ENCODE data around the gene PFKFB1. TPM values are rescaled to one million over a fixed set of nuclear protein-coding genes. Genes with fewer than 3 reads are reported as not detected.

PFKFB1 gene
- total and polyA plus RNA-seq, 2 of the 13 experiments (the other 11 are each of a cell fraction or from before 2014, with no cell fraction given) = 1.5 to 2.9 TPM

DNA sequence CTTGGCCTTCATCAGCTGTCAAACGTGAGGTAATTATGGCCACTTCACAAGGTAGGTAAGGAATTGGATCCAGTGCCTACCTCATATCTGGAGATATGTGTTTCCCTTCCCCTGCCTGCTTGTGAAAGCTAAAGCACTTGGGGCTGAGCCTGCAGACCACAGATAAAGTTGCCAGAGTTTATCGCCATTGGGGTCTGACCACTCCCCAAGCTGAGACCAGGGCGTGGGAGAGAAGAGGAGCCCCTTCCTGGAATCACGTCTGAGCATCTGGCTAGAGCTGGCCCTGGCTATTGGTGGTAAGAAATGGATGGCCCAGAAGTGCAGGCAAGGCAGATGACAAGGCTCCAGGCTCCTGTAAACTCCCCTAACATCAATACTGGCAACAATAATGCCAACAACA lies 34.1 kb upstream of the PFKFB1 start:
- no peak for DNase-seq (ENCODE audit: low spot score)
- no peak overlapping the region for H3K4me3 ChIP-seq (replicated peaks in 1 of 3; ENCODE audit: insufficient read depth in 1 of 3, low read depth in 2 of 3, low read length in 3 of 3)
- no peak overlapping the region for H3K27ac ChIP-seq (ENCODE audit: extremely low read length, insufficient read depth, low read length)
- intact Hi-C loops (cut with micrococcal nuclease; ENCODE audit: unreplicated experiment) (no loop called here), in situ Hi-C loops (cut with HindIII; ENCODE audit: extremely low pct_ligation_motif_present, low pct_unique_long_range_greater_than_20kb) (no loop called here)
- H2AFZ ChIP-seq (ENCODE audit: low read length) = no peak overlapping the region
- no peak overlapping the region for H3K9ac ChIP-seq (ENCODE audit: insufficient read depth, low read depth, low read length)
- ATAC-seq = no peak
- no TSS peak for BruUV-seq (replicated peaks)
- WGBS (ENCODE audit: low lambda C conversion rate) = 0% methylated on average over 2 of the region's 4 CpGs
- ChIA-PET POLR2A (no interaction called here), CTCF (ENCODE audit: low intra/inter-chr PET ratio, low total read pairs) (no interaction called here)
- H3K36me3 ChIP-seq (replicated peaks in 1 of 2; ENCODE audit: control insufficient read depth in 1 of 2, insufficient read depth in 2 of 2, low read length in 2 of 2) = no peaks in the 10 kb centered on the region
- H3K27me3 ChIP-seq (ENCODE audit: control insufficient read depth in 1 of 2, insufficient read depth in 2 of 2, low read length in 2 of 2) = no peaks in the 10 kb centered on the region
- H3K79me2 ChIP-seq (ENCODE audit: insufficient read depth, low read length) = no peaks in the 10 kb centered on the region
- H3K4me2 ChIP-seq (ENCODE audit: low read depth, low read length) = no peak overlapping the region
- peaks cover 5% of the 10 kb centered on the region; the same call in 1 of the 2 replicates for H3K4me1 ChIP-seq (ENCODE audit: insufficient read depth, low read length)
- H3K9me3 ChIP-seq (ENCODE audit: low read length) = no peaks in the 10 kb centered on the region
- TF ChIP-seq ZNF546 (CRISPR knock-in tag; conservative IDR thresholded peaks at IDR 0.05) = no peak
- TF ChIP-seq ASH2L (IDR thresholded peaks at IDR 0.05; ENCODE audit: insufficient read length, low read depth, low read length) = no peak
- no peak for FAIRE-seq
- no peaks in the 10 kb centered on the region for H4K20me1 ChIP-seq (ENCODE audit: insufficient read depth, low read length)

DNA sequence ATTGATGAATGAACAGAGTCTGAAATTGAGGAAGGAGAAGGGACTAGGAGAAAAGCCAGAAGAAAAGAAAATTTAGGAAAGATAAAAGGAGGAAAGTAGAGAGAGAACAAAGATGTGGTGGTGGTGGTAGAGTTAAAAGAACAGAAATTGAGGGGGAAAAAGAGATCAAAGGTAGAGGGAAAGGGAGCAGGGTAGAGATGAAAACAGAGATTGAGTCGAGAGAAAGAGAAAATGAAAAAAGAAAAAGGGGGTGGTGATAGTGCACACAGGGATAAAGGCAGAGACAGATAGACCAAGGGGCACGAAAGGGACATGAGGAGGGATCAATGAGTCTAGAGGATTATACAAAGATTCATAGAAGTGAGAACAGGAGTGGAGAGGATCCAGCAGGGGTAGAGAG lies 32.9 kb upstream of the PFKFB1 start:
- H2AFZ ChIP-seq (ENCODE audit: low read length) = no peak overlapping the region
- CTCF ChIA-PET (ENCODE audit: low intra/inter-chr PET ratio, low total read pairs) = no interaction called here

DNA sequence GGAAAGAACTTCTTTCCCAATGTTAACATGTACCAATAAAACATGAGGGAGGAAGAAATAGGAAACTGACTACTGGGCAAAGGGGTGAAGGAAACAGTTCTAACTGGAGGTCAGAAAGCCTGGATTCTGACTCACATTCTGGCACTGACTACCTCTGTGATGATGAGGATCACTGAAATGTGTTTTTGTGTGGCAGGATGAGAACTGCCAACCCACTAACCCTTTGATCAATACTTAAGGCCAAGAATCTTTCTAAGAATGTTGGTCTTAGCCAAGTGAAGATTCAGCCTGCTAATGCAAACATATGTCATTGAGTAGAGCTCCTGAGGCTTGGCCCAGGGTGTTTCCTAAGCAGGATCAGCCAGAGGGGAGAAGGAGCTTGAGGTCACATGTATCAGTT lies 32.2 kb upstream of the PFKFB1 start:
- no peaks in the 10 kb centered on the region for H3K79me2 ChIP-seq (ENCODE audit: insufficient read depth, low read length)
- H3K9ac ChIP-seq (ENCODE audit: insufficient read depth, low read depth, low read length) = no peak overlapping the region
- ChIA-PET CTCF (ENCODE audit: low intra/inter-chr PET ratio, low total read pairs) (no interaction called here), POLR2A (no interaction called here)
- ATAC-seq (no peak), FAIRE-seq (no peak), DNase-seq (ENCODE audit: low spot score) (no peak)
- H3K36me3 ChIP-seq (replicated peaks in 1 of 2; ENCODE audit: control insufficient read depth in 1 of 2, insufficient read depth in 2 of 2, low read length in 2 of 2) = no peaks in the 10 kb centered on the region
- in situ Hi-C loops (cut with HindIII; ENCODE audit: extremely low pct_ligation_motif_present, low pct_unique_long_range_greater_than_20kb) = no loop called here
- no peak overlapping the region for H3K27ac ChIP-seq (ENCODE audit: extremely low read length, insufficient read depth, low read length)
- no peak overlapping the region for H3K4me3 ChIP-seq (replicated peaks in 1 of 3; ENCODE audit: insufficient read depth in 1 of 3, low read depth in 2 of 3, low read length in 3 of 3)
- H4K20me1 ChIP-seq (ENCODE audit: insufficient read depth, low read length) = no peaks in the 10 kb centered on the region
- no peaks in the 10 kb centered on the region for H3K9me3 ChIP-seq (ENCODE audit: low read length)
- BruUV-seq (replicated peaks) = no TSS peak
- intact Hi-C loops (cut with micrococcal nuclease; ENCODE audit: unreplicated experiment) = no loop called here
- H2AFZ ChIP-seq (ENCODE audit: low read length) = no peak overlapping the region
- H3K4me1 ChIP-seq (ENCODE audit: insufficient read depth, low read length) = no peaks in the 10 kb centered on the region
- H3K27me3 ChIP-seq (ENCODE audit: control insufficient read depth in 1 of 2, insufficient read depth in 2 of 2, low read length in 2 of 2) = no peaks in the 10 kb centered on the region
- no peak overlapping the region for H3K4me2 ChIP-seq (ENCODE audit: low read depth, low read length)
- TF ChIP-seq, protein P1, sequence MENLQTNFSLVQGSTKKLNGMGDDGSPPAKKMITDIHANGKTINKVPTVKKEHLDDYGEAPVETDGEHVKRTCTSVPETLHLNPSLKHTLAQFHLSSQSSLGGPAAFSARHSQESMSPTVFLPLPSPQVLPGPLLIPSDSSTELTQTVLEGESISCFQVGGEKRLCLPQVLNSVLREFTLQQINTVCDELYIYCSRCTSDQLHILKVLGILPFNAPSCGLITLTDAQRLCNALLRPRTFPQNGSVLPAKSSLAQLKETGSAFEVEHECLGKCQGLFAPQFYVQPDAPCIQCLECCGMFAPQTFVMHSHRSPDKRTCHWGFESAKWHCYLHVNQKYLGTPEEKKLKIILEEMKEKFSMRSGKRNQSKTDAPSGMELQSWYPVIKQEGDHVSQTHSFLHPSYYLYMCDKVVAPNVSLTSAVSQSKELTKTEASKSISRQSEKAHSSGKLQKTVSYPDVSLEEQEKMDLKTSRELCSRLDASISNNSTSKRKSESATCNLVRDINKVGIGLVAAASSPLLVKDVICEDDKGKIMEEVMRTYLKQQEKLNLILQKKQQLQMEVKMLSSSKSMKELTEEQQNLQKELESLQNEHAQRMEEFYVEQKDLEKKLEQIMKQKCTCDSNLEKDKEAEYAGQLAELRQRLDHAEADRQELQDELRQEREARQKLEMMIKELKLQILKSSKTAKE (CRISPR knock-in tag; IDR thresholded peaks at IDR 0.05; ENCODE audit: borderline replicate concordance) = no peak
- TF ChIP-seq, protein P2, sequence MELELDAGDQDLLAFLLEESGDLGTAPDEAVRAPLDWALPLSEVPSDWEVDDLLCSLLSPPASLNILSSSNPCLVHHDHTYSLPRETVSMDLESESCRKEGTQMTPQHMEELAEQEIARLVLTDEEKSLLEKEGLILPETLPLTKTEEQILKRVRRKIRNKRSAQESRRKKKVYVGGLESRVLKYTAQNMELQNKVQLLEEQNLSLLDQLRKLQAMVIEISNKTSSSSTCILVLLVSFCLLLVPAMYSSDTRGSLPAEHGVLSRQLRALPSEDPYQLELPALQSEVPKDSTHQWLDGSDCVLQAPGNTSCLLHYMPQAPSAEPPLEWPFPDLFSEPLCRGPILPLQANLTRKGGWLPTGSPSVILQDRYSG (CRISPR knock-in tag; IDR thresholded peaks at IDR 0.05) = no peak
- no peak for TF ChIP-seq ZNF546 (CRISPR knock-in tag; conservative IDR thresholded peaks at IDR 0.05)
- no peak for TF ChIP-seq ZBTB8A (CRISPR knock-in tag; IDR thresholded peaks at IDR 0.05; ENCODE audit: borderline replicate concordance, low read depth)
- no peak for TF ChIP-seq ZNF678 (CRISPR knock-in tag; IDR thresholded peaks at IDR 0.05)
- TF ChIP-seq PRPF4 (IDR thresholded peaks at IDR 0.05; ENCODE audit: low read depth, low read length, poor library complexity, severe bottlenecking) = no peak
- TF ChIP-seq IRF2 (CRISPR knock-in tag; IDR thresholded peaks at IDR 0.05) = no peak
- no peak for TF ChIP-seq NCOR1 (IDR thresholded peaks at IDR 0.05; ENCODE audit: borderline replicate concordance, low read length)

More for the DNA sequence above, 32.9 kb upstream of the PFKFB1 start:
- no peak overlapping the region for H3K4me3 ChIP-seq (replicated peaks in 1 of 3; ENCODE audit: insufficient read depth in 1 of 3, low read depth in 2 of 3, low read length in 3 of 3)
- ATAC-seq = no peak
- TF ChIP-seq KLF9 (CRISPR knock-in tag; IDR thresholded peaks at IDR 0.05; ENCODE audit: low read depth) = no peak
- no peaks in the 10 kb centered on the region for H3K36me3 ChIP-seq (replicated peaks in 1 of 2; ENCODE audit: control insufficient read depth in 1 of 2, insufficient read depth in 2 of 2, low read length in 2 of 2)
- BruUV-seq (replicated peaks) = no TSS peak
- DNase-seq (ENCODE audit: low spot score) = no peak
- H3K4me1 ChIP-seq (ENCODE audit: insufficient read depth, low read length) = no peaks in the 10 kb centered on the region
- 27% methylated on average over 2 of the region's 2 CpGs for WGBS (ENCODE audit: low lambda C conversion rate)
- POLR2A ChIA-PET = no interaction called here
- no peaks in the 10 kb centered on the region for H3K27me3 ChIP-seq (ENCODE audit: control insufficient read depth in 1 of 2, insufficient read depth in 2 of 2, low read length in 2 of 2)
- no peak overlapping the region for H3K27ac ChIP-seq (ENCODE audit: extremely low read length, insufficient read depth, low read length)
- intact Hi-C loops (cut with micrococcal nuclease; ENCODE audit: unreplicated experiment) = no loop called here
- H4K20me1 ChIP-seq (ENCODE audit: insufficient read depth, low read length) = no peaks in the 10 kb centered on the region
- no peaks in the 10 kb centered on the region for H3K9me3 ChIP-seq (ENCODE audit: low read length)
- no peak for FAIRE-seq
- H3K9ac ChIP-seq (ENCODE audit: insufficient read depth, low read depth, low read length) = no peak overlapping the region
- H3K79me2 ChIP-seq (ENCODE audit: insufficient read depth, low read length) = no peaks in the 10 kb centered on the region
- no peak overlapping the region for H3K4me2 ChIP-seq (ENCODE audit: low read depth, low read length)
- in situ Hi-C loops (cut with HindIII; ENCODE audit: extremely low pct_ligation_motif_present, low pct_unique_long_range_greater_than_20kb) = no loop called here

Measured in HepG2 (cell line).